C4-2B (cell line): ENCODE results near the gene DVL1.

Source experiments
- CTCF ChIP-seq: fragments of 450-650 bp; conservative IDR thresholded peaks from 2 replicates; pipeline ENCODE4 v1.5.1; 2017; ENCODE audit warnings: mild to moderate bottlenecking
- ZFX ChIP-seq: fragments of 450-650 bp; IDR thresholded peaks from 2 replicates; pipeline ENCODE4 v1.6.1; 2017

- TF ChIP-seq CTCF (no peak), ZFX (no peak)
These were observed 39.2 kb downstream of the DVL1 start for GRCh38 chr1:1310109-1310385.
